Left lung (tissue), 10 donors: ENCODE measurements around the gene SATB2. TPM values are rescaled to one million over a fixed set of nuclear protein-coding genes. Genes with fewer than 3 reads are reported as not detected.
A peak's percentile ranks its signal among the peaks of the same experiment; 100 is the strongest.

Source experiments
- ATAC-seq: fragments of 200-7000 bp; cut with Tn5 transposase; one replicate; pipeline ENCODE4 v1.9.1; 2020; ENCODE audit warnings: moderate library complexity
- DNase-seq, 4 donors: peaks; one replicate each; pipeline ENCODE4 v3.0.0-alpha.2; 2013 to 2020
- H3K27ac ChIP-seq, 2 donors: fragments of 200-600 bp; sonication (generic) in 1 of 2; one replicate each; pipeline versions ENCODE4 v1.5.0 to v1.8.0; 2020 to 2021
- H3K27me3 ChIP-seq, 2 donors: fragments of 200-600 bp; sonication (generic) in 1 of 2; one replicate each; pipeline versions ENCODE4 v1.5.0 to v1.8.0; 2020 to 2021
- H3K36me3 ChIP-seq, 2 donors: fragments of 200-600 bp; sonication (generic) in 1 of 2; one replicate each; pipeline versions ENCODE4 v1.5.0 to v1.8.0; 2020 to 2021
- H3K4me1 ChIP-seq, 2 donors: fragments of 200-600 bp; one replicate each; pipeline ENCODE4 v1.8.0; 2021
- H3K4me3 ChIP-seq, 2 donors: fragments of 200-600 bp; sonication (generic) in 1 of 2; one replicate each; pipeline versions ENCODE4 v1.5.0 to v1.8.0; 2020 to 2021; ENCODE audit warnings: mild to moderate bottlenecking in 1 of 2
- H3K9me3 ChIP-seq, 2 donors: fragments of 200-600 bp; sonication (generic) in 1 of 2; one replicate each; pipeline versions ENCODE4 v1.5.0 to v1.8.0; 2020 to 2021
- CTCF ChIP-seq, 2 donors: fragments of 200-600 bp; sonication (generic) in 1 of 2; IDR thresholded peaks; one replicate each; pipeline versions ENCODE4 v1.5.0 to v1.8.0; 2021; ENCODE audit warnings: antibody characterized with exemption in 2 of 2
- intact Hi-C, 2 donors: fragments of 100-400 bp; cut with DNase I; formaldehyde crosslinking; loops; one replicate each; pipeline versions ENCODE4 v1.11.2 to v1.14.2; 2022
- polyA plus RNA-seq, 6 donors: library from polyadenylated mRNA; unstranded; fragments of 120-200 nt; gene quantifications; one replicate each; pipeline ENCODE4 v1.2.1, GENCODE V29; 2013; ENCODE audit not compliant: insufficient read length in 6 of 6
- total RNA-seq, 2 donors: library from RNA; stranded (reverse); fragmentation: NEBNext Ultra II Directional; extraction: Animal tissue kit (Norgen Biotek cat#: 25700); gene quantifications; one replicate each; pipeline ENCODE4 v1.2.1, GENCODE V29; 2021
- donor health status: DM: no; HTN: yes; CAD: no.
- donor health status: DM: no; HTN: no; CAD: no.

SATB2 gene
- total and polyA plus RNA-seq, 8 donors: 2.9 to 4.5 (median 3.8) TPM

DNA sequence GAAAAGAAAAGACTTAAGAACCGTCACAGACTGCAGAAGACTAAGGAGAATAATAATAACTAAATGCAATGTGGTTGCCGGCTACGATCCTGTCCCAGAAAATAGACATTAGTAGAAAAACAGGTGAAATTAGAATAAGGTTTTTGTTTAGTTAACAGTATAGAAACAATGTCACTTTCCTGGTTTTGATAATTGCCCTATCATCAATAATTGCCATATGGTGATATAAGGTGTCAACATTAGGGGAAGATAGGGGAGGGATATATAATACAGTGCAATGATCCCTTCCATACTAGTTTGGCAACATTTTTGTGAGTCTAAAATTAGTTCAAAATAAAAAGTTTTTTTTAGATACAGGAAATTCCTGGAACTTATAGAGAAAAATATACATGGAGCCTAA, 144.8 kb downstream of the SATB2 start:
- ATAC-seq (no peak), DNase-seq (no peak)
- H3K36me3 ChIP-seq: no peaks in the 10 kb centered on the region
- intact Hi-C loops: no loop called here
- H3K27ac ChIP-seq: no peak overlapping the region
- H3K27me3 ChIP-seq: no peaks in the 10 kb centered on the region
- no peaks in the 10 kb centered on the region for H3K9me3 ChIP-seq
- no peak overlapping the region for H3K4me3 ChIP-seq
- no peaks in the 10 kb centered on the region for H3K4me1 ChIP-seq
- no peak for TF ChIP-seq CTCF (IDR thresholded peaks at IDR 0.05)

DNA sequence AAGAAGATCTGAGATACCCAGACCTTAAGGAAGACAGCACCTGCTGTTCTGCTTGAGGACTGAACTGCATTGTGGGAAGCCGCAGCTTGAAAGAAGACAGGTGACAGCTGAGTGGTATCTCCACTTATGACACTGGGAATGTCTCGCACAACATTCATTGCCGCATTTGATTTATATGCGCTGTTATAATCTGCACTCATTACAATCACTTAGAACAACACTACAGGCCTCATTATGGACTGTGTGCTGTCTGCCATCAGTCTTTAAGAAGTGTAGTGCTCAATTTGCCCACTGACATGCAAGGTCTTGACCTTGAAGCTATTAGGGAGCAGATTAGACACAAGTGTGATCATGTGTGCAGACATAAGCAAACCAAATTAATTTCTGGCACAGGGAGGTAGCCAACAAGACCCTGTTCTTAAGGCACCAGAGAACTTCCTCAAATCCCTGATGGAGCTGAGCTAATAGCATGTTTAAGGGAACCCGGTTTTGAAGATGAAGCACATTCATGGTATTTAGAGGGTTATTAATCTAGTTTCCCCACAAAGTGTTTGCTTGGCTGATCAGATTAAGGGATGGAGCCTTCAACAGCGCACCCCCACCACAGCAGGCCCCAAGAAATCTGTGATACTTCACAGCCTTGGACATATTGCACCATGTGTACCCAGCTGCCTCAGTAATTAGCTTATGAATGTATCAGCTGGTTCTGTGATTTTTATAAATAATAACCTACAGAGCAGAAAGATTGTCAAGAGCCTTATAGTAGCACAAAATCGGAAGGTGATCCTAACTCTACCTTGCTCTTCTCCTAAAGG, 146.8 kb downstream of the SATB2 start:
- H3K9me3 ChIP-seq: no peaks in the 10 kb centered on the region
- no peak for TF ChIP-seq CTCF (IDR thresholded peaks at IDR 0.05)
- H3K4me1 ChIP-seq: no peaks in the 10 kb centered on the region
- no peaks in the 10 kb centered on the region for H3K36me3 ChIP-seq
- ATAC-seq: no peak
- DNase-seq: no peak
- intact Hi-C loops: no loop called here
- no peaks in the 10 kb centered on the region for H3K27me3 ChIP-seq
- H3K4me3 ChIP-seq: no peak overlapping the region
- no peak overlapping the region for H3K27ac ChIP-seq

GRCh38 chr2:199309973-199310372, 147.8 kb downstream of the SATB2 start:
- intact Hi-C loops: no loop called here
- no peak for TF ChIP-seq CTCF (IDR thresholded peaks at IDR 0.05)
- H3K9me3 ChIP-seq: no peaks in the 10 kb centered on the region
- no peak for ATAC-seq
- H3K4me3 ChIP-seq: no peak overlapping the region
- no peak for DNase-seq
- no peaks in the 10 kb centered on the region for H3K27me3 ChIP-seq
- H3K27ac ChIP-seq: no peak overlapping the region
- no peaks in the 10 kb centered on the region for H3K4me1 ChIP-seq
- no peaks in the 10 kb centered on the region for H3K36me3 ChIP-seq

DNA sequence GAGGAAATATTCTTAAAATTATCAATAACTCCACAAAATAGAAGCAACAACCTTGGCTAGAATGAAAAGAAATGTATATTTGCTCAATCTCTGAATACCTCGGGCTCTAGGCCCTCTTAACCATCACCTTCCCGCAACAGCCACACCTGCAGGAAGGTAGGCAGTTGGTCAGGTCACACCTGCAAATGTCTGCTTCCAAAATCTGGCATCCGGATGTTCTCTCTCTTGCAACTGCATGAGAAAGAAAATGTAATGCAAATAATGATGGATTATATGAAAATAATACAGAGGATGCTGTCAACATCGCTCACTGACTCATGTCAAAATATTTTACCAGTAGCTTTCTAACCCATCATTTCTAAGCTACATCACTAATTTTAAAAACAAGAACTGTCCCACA, 148.3 kb downstream of the SATB2 start:
- no peaks in the 10 kb centered on the region for H3K36me3 ChIP-seq
- no peaks in the 10 kb centered on the region for H3K27me3 ChIP-seq
- ATAC-seq: no peak
- no peak overlapping the region for H3K4me3 ChIP-seq
- intact Hi-C loops: no loop called here
- H3K27ac ChIP-seq: no peak overlapping the region
- no peak for DNase-seq
- TF ChIP-seq CTCF (IDR thresholded peaks at IDR 0.05): no peak
- no peaks in the 10 kb centered on the region for H3K4me1 ChIP-seq
- no peaks in the 10 kb centered on the region for H3K9me3 ChIP-seq

DNA sequence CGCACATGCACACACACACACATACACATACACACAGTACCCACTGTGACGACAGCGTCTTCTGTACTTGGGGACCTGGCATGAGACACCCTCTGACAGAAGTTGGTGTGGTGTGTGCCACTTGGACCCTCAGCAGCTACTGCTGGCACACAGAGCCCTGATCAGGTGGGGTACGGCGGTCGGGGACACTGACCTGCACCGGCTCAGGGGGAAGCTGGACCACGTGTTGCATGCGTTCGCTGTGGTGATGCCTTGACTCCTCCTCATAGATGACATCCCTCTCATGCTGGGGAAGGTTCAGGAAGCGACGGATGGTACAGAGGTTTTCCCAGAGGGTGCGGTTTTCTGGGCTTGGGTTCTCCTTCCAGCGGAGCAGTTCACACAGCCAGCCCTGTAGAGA, 149.2 kb downstream of the SATB2 start:
- ATAC-seq: no peak
- intact Hi-C loops: no loop called here

More for the DNA sequence above, 149.2 kb downstream of the SATB2 start:
- Histone ChIP-seq H3K9me3 (no peaks in the 10 kb centered on the region), H3K4me1 (no peaks in the 10 kb centered on the region), H3K27me3 (no peaks in the 10 kb centered on the region), H3K4me3 (no peak overlapping the region), H3K36me3 (no peaks in the 10 kb centered on the region), H3K27ac (no peak overlapping the region)
- no peak for TF ChIP-seq CTCF (IDR thresholded peaks at IDR 0.05)
- peak in 1 of 4 donors; percentile 57 for DNase-seq
